Kidney (tissue), 14 donors: Measurements from ENCODE around the gene PUS7L. TPM values are rescaled to one million over a fixed set of nuclear protein-coding genes. Genes with fewer than 3 reads are reported as not detected.
A peak's percentile ranks its signal among the peaks of the same experiment; 100 is the strongest.

Experiments used
- DNase-seq, 5 donors: peaks; one replicate each; pipeline ENCODE4 v3.0.0-alpha.2; 2013 to 2020
- FAIRE-seq: peaks from 2 replicates; lab custom pipeline; 2012; peaks lifted over from hg19 to GRCh38; lab: Jason Lieb, UNC
- H3K27ac ChIP-seq, 2 donors: one replicate each; pipeline ENCODE4 v1.7.0; 2013; ENCODE audit warnings: low read depth in 2 of 2, low read length in 2 of 2, inconsistent platforms in 1 of 2
- H3K27me3 ChIP-seq: one replicate; pipeline ENCODE4 v1.7.1; 2013; ENCODE audit warnings: low read length, inconsistent platforms; ENCODE audit not compliant: control insufficient read depth, insufficient read depth
- H3K36me3 ChIP-seq, 3 donors: one replicate each; pipeline versions ENCODE4 v1.7.0 to v1.7.1; 2013; ENCODE audit warnings: low read length in 3 of 3, control low read depth in 1 of 3, inconsistent platforms in 1 of 3; ENCODE audit not compliant: insufficient read depth in 3 of 3, control insufficient read depth in 2 of 3
- H3K4me1 ChIP-seq, 3 donors: one replicate each; pipeline versions ENCODE4 v1.7.0 to v1.7.1; 2013; ENCODE audit warnings: low read length in 3 of 3, inconsistent platforms in 1 of 3, low read depth in 1 of 3; ENCODE audit not compliant: control insufficient read depth in 2 of 3, insufficient read depth in 2 of 3
- H3K4me3 ChIP-seq, 3 donors: one replicate each; pipeline versions ENCODE4 v1.7.0 to v1.8.1; 2013; ENCODE audit warnings: low read length in 3 of 3, control low read depth in 1 of 3, inconsistent platforms in 1 of 3
- H3K9ac ChIP-seq, 3 donors: one replicate each; pipeline versions ENCODE4 v1.7.0 to v1.7.1; 2013; ENCODE audit warnings: low read length in 3 of 3, control low read depth in 1 of 3, inconsistent platforms in 1 of 3
- H3K9me3 ChIP-seq, 3 donors: one replicate each; pipeline versions ENCODE4 v1.7.0 to v1.7.1; 2013; ENCODE audit warnings: low read length in 3 of 3, control low read depth in 1 of 3, inconsistent platforms in 1 of 3; ENCODE audit not compliant: control insufficient read depth in 2 of 3, insufficient read depth in 1 of 3
- intact Hi-C: fragments of 100-400 bp; cut with DNase I; formaldehyde crosslinking; loops from one replicate; pipeline ENCODE4 v1.11.1; 2022
- polyA plus RNA-seq: library from polyadenylated mRNA; stranded (reverse); fragments of 350-450 nt; fragmentation: Illumina TruSeq; extraction: RNeasy Lipid Tissue Mini Kit (QIAGEN cat#74804); gene quantifications from one replicate; pipeline ENCODE4 v1.2.3, GENCODE V29; 2014; ENCODE audit warnings: low read depth, low replicate concordance; ENCODE audit not compliant: insufficient read depth
- total RNA-seq: library from RNA; stranded (reverse); fragmentation: NEBNext Ultra II Directional; extraction: Animal tissue kit (Norgen Biotek cat#: 25700); gene quantifications from one replicate; pipeline ENCODE4 v1.2.1, GENCODE V29; 2021
- TF ChIP-seq, protein P1 (sequence below): IDR thresholded peaks from 3 replicates; pipeline ENCODE4 v1.5.1; 2012; ENCODE audit warnings: mild to moderate bottlenecking, moderate library complexity, borderline replicate concordance; ENCODE audit not compliant: insufficient read depth; ENCODE audit errors: extremely low read depth
- donor health status: control.
- donor health status: control.
- donor health status: control.
- donor health status: control.
- donor health status: control.
- donor health status: DM: yes; HTN: yes; CAD: no.
- donor health status: Normal renal cell carcinoma (clear cell type).

PUS7L gene
- total and polyA plus RNA-seq, 2 donors from 2014 or later = 1.8 to 14.5 TPM

DNA sequence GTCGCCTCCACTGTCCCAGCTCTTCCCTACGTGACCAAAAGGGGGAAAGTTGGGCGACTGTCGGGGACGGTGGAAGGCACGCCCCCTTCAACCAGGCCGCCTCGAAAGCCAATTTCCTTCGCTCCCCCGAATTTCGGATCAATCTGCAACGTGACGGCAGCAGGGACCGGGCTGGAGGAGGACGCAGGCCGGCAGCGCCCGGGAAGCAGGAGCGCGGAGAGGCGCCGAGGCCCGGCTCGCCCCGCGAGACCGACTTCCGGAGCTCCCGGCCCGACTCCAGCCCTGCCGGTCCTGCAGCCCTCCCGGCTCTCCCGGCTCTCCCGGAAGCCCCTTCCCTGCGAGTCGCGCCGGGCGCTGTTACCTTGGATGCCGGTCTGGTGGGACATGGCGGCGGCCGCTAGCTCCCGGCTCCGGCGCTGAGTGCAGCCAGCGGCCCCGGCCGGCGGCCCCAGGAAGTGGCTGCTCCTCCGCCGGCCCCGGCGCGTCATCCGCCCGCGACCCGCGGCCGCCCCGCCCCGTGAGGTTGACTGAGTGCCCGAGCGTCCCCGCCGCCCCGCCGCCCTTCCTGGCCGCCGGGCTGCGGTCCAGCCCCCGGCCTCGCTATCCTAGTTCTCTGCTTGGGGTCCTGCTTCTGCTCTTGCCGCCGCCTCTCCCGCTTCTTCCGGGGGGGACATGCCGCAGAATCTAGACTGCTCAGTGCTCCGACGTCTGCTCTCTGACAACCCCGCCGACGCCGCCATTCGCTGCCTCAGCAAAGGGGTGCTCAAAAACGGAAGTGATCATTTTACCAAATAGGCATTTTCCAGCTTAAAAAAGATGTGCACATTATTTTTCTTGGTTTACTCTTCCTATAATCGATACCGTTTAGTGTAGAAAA is 47.5 kb upstream of the PUS7L start, which contains the start of gene TWF1:
Gene TWF1 (minus strand): TSS at position 458 of the 877 bp plus-strand sequence. CDS start 72 bp downstream, at position 386.
- Histone ChIP-seq H3K9me3 (no peaks in the 10 kb centered on the region), H3K9ac (peak within 1 kb of the TSS; percentile 82 to 91 (median 83)), H3K36me3 (peaks cover 0 to 4% (median 0%) of the 10 kb centered on the region in 3 donors), H3K4me1 (peaks cover 0 to 3% (median 0%) of the 10 kb centered on the region in 3 donors), H3K27ac (peak within 1 kb of the TSS; percentile 96 to 99), H3K27me3 (no peaks in the 10 kb centered on the region), H3K4me3 (peak within 1 kb of the TSS; percentile 79 to 96 (median 87))
- TF ChIP-seq, protein P1, sequence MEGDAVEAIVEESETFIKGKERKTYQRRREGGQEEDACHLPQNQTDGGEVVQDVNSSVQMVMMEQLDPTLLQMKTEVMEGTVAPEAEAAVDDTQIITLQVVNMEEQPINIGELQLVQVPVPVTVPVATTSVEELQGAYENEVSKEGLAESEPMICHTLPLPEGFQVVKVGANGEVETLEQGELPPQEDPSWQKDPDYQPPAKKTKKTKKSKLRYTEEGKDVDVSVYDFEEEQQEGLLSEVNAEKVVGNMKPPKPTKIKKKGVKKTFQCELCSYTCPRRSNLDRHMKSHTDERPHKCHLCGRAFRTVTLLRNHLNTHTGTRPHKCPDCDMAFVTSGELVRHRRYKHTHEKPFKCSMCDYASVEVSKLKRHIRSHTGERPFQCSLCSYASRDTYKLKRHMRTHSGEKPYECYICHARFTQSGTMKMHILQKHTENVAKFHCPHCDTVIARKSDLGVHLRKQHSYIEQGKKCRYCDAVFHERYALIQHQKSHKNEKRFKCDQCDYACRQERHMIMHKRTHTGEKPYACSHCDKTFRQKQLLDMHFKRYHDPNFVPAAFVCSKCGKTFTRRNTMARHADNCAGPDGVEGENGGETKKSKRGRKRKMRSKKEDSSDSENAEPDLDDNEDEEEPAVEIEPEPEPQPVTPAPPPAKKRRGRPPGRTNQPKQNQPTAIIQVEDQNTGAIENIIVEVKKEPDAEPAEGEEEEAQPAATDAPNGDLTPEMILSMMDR = peak; percentile 34
- intact Hi-C loops = no loop called here
- no peak for FAIRE-seq
- peak; percentile 92 to 96 (median 94) for DNase-seq

GRCh38 chr12:43805149-43805859 is 46.7 kb upstream of the PUS7L start:
- Histone ChIP-seq H3K4me3 (peak overlapping the region; percentile 74 to 96 (median 79)), H3K27me3 (no peaks in the 10 kb centered on the region), H3K27ac (peak overlapping the region; percentile 89 to 96), H3K9me3 (no peaks in the 10 kb centered on the region), H3K36me3 (peaks cover 0 to 8% (median 0%) of the 10 kb centered on the region in 3 donors), H3K9ac (peak overlapping the region; percentile 54 to 91 (median 75)), H3K4me1 (peaks cover 0 to 3% (median 0%) of the 10 kb centered on the region in 3 donors)
- FAIRE-seq (no peak), DNase-seq (peak in 3 of 5 donors; percentile 21 to 72 (median 39))
- intact Hi-C loops = no loop called here
- TF ChIP-seq, protein P1 = no peak

DNA sequence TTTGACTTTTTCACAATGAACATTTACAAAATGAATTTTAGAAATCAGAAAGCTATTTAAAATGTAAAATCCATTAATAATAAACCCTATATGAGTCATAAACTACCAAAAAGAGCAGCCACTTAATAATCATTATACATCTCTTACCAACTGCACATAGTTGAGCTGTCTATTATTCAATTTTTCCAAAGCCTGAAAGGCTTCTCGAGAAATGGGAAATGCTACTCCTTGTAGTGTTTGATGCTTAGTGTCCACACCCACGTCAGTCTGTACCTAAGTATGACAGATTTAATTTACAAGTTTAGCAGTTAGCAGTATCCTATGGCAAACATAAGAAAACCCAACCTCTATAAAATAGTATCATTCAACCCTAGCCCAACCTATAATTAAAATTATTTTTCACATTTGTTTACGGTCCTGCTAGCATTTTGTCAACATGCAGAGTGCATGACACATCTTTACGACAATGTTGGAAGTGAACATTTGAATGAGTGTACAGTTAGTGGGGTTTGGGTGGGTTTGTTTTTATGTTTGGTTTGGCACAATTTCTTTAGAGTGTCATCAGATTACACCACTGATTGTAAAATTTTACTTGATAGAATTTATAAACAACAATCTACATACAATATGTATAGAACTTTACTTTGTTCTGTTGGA is 39.1 kb upstream of the PUS7L start:
- no peak overlapping the region for H3K27ac ChIP-seq
- TF ChIP-seq, protein P1 = no peak
- no peaks in the 10 kb centered on the region for H3K4me1 ChIP-seq
- no peaks in the 10 kb centered on the region for H3K9me3 ChIP-seq
- H3K27me3 ChIP-seq = no peaks in the 10 kb centered on the region
- intact Hi-C loops = no loop called here
- FAIRE-seq (no peak), DNase-seq (no peak)
- H3K4me3 ChIP-seq = no peak overlapping the region
- H3K9ac ChIP-seq = no peak overlapping the region
- peaks cover 3 to 22% (median 12%) of the 10 kb centered on the region in 3 donors for H3K36me3 ChIP-seq
